Measurements from ENCODE around the gene GSTT4. TPM values are rescaled to one million over a fixed set of nuclear protein-coding genes. Genes with fewer than 3 reads are reported as not detected.

GSTT4 gene
- total RNA-seq, 1 experiment from 2014 or later: not detected

GRCh38 chr22:24025475-24025874, 20.2 kb upstream of the GSTT4 start:
- no peaks in the 10 kb centered on the region for H3K4me1 ChIP-seq (replicated peaks; ENCODE audit: insufficient read depth)
- H3K4me2 ChIP-seq: no peak overlapping the region
- POLR2A ChIA-PET (ENCODE audit: unreplicated experiment): no interaction called here
- H4K20me1 ChIP-seq (ENCODE audit: insufficient read depth): no peaks in the 10 kb centered on the region
- TF ChIP-seq, protein P1, sequence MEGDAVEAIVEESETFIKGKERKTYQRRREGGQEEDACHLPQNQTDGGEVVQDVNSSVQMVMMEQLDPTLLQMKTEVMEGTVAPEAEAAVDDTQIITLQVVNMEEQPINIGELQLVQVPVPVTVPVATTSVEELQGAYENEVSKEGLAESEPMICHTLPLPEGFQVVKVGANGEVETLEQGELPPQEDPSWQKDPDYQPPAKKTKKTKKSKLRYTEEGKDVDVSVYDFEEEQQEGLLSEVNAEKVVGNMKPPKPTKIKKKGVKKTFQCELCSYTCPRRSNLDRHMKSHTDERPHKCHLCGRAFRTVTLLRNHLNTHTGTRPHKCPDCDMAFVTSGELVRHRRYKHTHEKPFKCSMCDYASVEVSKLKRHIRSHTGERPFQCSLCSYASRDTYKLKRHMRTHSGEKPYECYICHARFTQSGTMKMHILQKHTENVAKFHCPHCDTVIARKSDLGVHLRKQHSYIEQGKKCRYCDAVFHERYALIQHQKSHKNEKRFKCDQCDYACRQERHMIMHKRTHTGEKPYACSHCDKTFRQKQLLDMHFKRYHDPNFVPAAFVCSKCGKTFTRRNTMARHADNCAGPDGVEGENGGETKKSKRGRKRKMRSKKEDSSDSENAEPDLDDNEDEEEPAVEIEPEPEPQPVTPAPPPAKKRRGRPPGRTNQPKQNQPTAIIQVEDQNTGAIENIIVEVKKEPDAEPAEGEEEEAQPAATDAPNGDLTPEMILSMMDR (conservative IDR thresholded peaks at IDR 0.05): no peak
- TF ChIP-seq EZH2 (IDR thresholded peaks at IDR 0.05; ENCODE audit: low read depth): no peak
- no peaks in the 10 kb centered on the region for H3F3A ChIP-seq (ENCODE audit: insufficient read depth, low read depth)
- no peak overlapping the region for H2AFZ ChIP-seq
- H3K79me2 ChIP-seq (ENCODE audit: low read depth): peaks cover 26% of the 10 kb centered on the region
- H3K36me3 ChIP-seq (ENCODE audit: low read depth): no peaks in the 10 kb centered on the region
- H3K27me3 ChIP-seq (ENCODE audit: insufficient read depth, low read depth): no peaks in the 10 kb centered on the region
- CTCF ChIA-PET: no interaction called here
- no peak overlapping the region for H3K4me3 ChIP-seq
- no peak for DNase-seq
- intact Hi-C loops (cut with micrococcal nuclease; ENCODE audit: unreplicated experiment): no loop called here
- no peak overlapping the region for H3K27ac ChIP-seq
- no peaks in the 10 kb centered on the region for H3K9me2 ChIP-seq (ENCODE audit: insufficient read depth)
- no peaks in the 10 kb centered on the region for H3K9me3 ChIP-seq (ENCODE audit: insufficient read depth, low read depth)
- no TSS peak for BruUV-seq (replicated peaks)

DNA sequence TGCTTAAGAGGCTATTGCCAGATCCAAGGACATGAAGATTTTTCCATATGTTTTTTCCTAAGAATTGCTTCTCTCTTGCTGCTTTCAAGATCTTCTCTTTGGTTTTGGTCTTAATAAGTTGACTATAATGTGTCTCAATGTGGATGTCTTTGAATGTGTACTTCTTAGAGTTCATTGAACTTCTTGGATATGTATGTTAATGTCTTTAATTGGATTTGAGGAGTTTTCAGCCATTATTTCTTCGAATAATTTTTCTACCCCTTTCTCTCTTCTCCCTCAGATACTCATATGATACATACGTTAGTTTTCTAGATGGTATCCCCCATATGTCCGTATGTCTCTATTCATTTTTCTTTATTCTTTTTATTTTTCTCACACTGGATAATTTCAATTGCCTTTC, 19.1 kb upstream of the GSTT4 start:
- Histone ChIP-seq H3K79me2 (ENCODE audit: low read depth) (peaks cover 27% of the 10 kb centered on the region), H3K9me3 (ENCODE audit: insufficient read depth, low read depth) (no peaks in the 10 kb centered on the region), H3K4me1 (replicated peaks; ENCODE audit: insufficient read depth) (no peaks in the 10 kb centered on the region), H4K20me1 (ENCODE audit: insufficient read depth) (no peaks in the 10 kb centered on the region), H3K4me3 (no peak overlapping the region), H2AFZ (no peak overlapping the region), H3K4me2 (no peak overlapping the region), H3K27me3 (ENCODE audit: insufficient read depth, low read depth) (no peaks in the 10 kb centered on the region), H3K27ac (no peak overlapping the region), H3F3A (ENCODE audit: insufficient read depth, low read depth) (0 out of 2 replicates have a peak, but pooled peaks cover 4% of the 10 kb centered on the region), H3K9me2 (ENCODE audit: insufficient read depth) (no peaks in the 10 kb centered on the region), H3K36me3 (ENCODE audit: low read depth) (no peaks in the 10 kb centered on the region)
- TF ChIP-seq EZH2 (IDR thresholded peaks at IDR 0.05; ENCODE audit: low read depth): no peak
- TF ChIP-seq, protein P1 (conservative IDR thresholded peaks at IDR 0.05): no peak
- CTCF ChIA-PET: no interaction called here
- intact Hi-C loops (cut with micrococcal nuclease; ENCODE audit: unreplicated experiment): no loop called here
- POLR2A ChIA-PET (ENCODE audit: unreplicated experiment): no interaction called here
- BruUV-seq (replicated peaks): no TSS peak
- no peak for DNase-seq

- no peaks in the 10 kb centered on the region for H3K27me3 ChIP-seq (ENCODE audit: insufficient read depth, low read depth)
- no peaks in the 10 kb centered on the region for H4K20me1 ChIP-seq (ENCODE audit: insufficient read depth)
- no peak overlapping the region for H2AFZ ChIP-seq
- H3K79me2 ChIP-seq (ENCODE audit: low read depth): peaks cover 27% of the 10 kb centered on the region
- no TSS peak for BruUV-seq (replicated peaks)
- no peaks in the 10 kb centered on the region for H3K36me3 ChIP-seq (ENCODE audit: low read depth)
- H3K27ac ChIP-seq: no peak overlapping the region
- DNase-seq: no peak
- H3K9me3 ChIP-seq (ENCODE audit: insufficient read depth, low read depth): no peaks in the 10 kb centered on the region
- no peaks in the 10 kb centered on the region for H3K4me1 ChIP-seq (replicated peaks; ENCODE audit: insufficient read depth)
- H3K9me2 ChIP-seq (ENCODE audit: insufficient read depth): no peaks in the 10 kb centered on the region
- intact Hi-C loops (cut with micrococcal nuclease; ENCODE audit: unreplicated experiment): no loop called here
- H3K4me3 ChIP-seq: no peak overlapping the region
- POLR2A ChIA-PET (ENCODE audit: unreplicated experiment): no interaction called here
- TF ChIP-seq EZH2 (IDR thresholded peaks at IDR 0.05; ENCODE audit: low read depth): no peak
- TF ChIP-seq, protein P1 (conservative IDR thresholded peaks at IDR 0.05): no peak
- no peak overlapping the region for H3K4me2 ChIP-seq
- 0 out of 2 replicates have a peak, but pooled peaks cover 4% of the 10 kb centered on the region for H3F3A ChIP-seq (ENCODE audit: insufficient read depth, low read depth)
- CTCF ChIA-PET: no interaction called here
These were observed 18.0 kb upstream of the GSTT4 start for GRCh38 chr22:24023204-24023789.

Data from PC-9 (cell line).